HepG2 (cell line): ENCODE measurements around the gene GSDMA. TPM values are rescaled to one million over a fixed set of nuclear protein-coding genes. Genes with fewer than 3 reads are reported as not detected.

ENCODE experiments used
- BRF2 ChIP-seq: sonication (generic); formaldehyde crosslinking; IDR thresholded peaks from 2 replicates; pipeline ENCODE4 v1.8.1; 2022; ENCODE audit warnings: mild to moderate bottlenecking, missing genetic modification reagents
- ELF1 ChIP-seq: sonication (generic); formaldehyde crosslinking; IDR thresholded peaks from 2 replicates; pipeline ENCODE4 v1.4.0; 2020; ENCODE audit warnings: missing genetic modification reagents
- GRHL1 ChIP-seq: sonication (generic); formaldehyde crosslinking; conservative IDR thresholded peaks from 2 replicates; pipeline ENCODE4 v1.8.0; 2022; ENCODE audit warnings: missing genetic modification reagents
- MTF2 ChIP-seq: sonication (generic); formaldehyde crosslinking; IDR thresholded peaks from 2 replicates; pipeline ENCODE4 v1.5.0; 2020; ENCODE audit warnings: missing genetic modification reagents, borderline replicate concordance
- NAIF1 ChIP-seq: sonication (generic); formaldehyde crosslinking; IDR thresholded peaks from 2 replicates; pipeline ENCODE4 v1.5.0; 2020; ENCODE audit warnings: mild to moderate bottlenecking, missing genetic modification reagents, borderline replicate concordance
- PLRG1 ChIP-seq: fragments of 450-650 bp; conservative IDR thresholded peaks from 2 replicates; pipeline ENCODE4 v1.6.1; 2016
- REL ChIP-seq: sonication (generic); formaldehyde crosslinking; conservative IDR thresholded peaks from 2 replicates; pipeline ENCODE4 v1.8.0; 2022; ENCODE audit warnings: mild to moderate bottlenecking, missing genetic modification reagents, moderate library complexity
- SMYD3 ChIP-seq: sonication (generic); formaldehyde crosslinking; IDR thresholded peaks from 2 replicates; pipeline ENCODE4 v1.8.1; 2023; ENCODE audit warnings: mild to moderate bottlenecking, missing genetic modification reagents
- SUZ12 ChIP-seq: fragments of 150-350 bp; IDR thresholded peaks from 2 replicates; pipeline ENCODE4 v1.6.1; 2014; ENCODE audit warnings: low read depth, low read length
- TBL1XR1 ChIP-seq: fragments of 150-350 bp; IDR thresholded peaks from 2 replicates; pipeline ENCODE4 v1.6.1; 2014; ENCODE audit warnings: borderline replicate concordance, low read length; ENCODE audit not compliant: partially characterized antibody
- TEAD3 ChIP-seq: optimal IDR thresholded peaks from 2 replicates; pipeline ENCODE3; 2016; ENCODE audit warnings: borderline replicate concordance
- YY1 ChIP-seq: IDR thresholded peaks from 2 replicates; pipeline ENCODE4 v1.6.1; 2011; ENCODE audit warnings: low read length, low read depth, moderate library complexity, mild to moderate bottlenecking; ENCODE audit not compliant: insufficient read depth, insufficient replicate concordance
- ZC3H13 ChIP-seq: sonication (generic); formaldehyde crosslinking; IDR thresholded peaks from 2 replicates; pipeline ENCODE4 v1.8.1; 2023; ENCODE audit warnings: mild to moderate bottlenecking, missing genetic modification reagents, moderate library complexity
- ZFP82 ChIP-seq: sonication (generic); formaldehyde crosslinking; IDR thresholded peaks from 2 replicates; pipeline ENCODE4 v1.5.1; 2020; ENCODE audit warnings: mild to moderate bottlenecking, missing genetic modification reagents, borderline replicate concordance
- ZMYM3 ChIP-seq: sonication (generic); formaldehyde crosslinking; IDR thresholded peaks from 2 replicates; pipeline ENCODE4 v1.5.1; 2020; ENCODE audit warnings: mild to moderate bottlenecking, missing genetic modification reagents
- ZNF331 ChIP-seq: sonication (generic); formaldehyde crosslinking; IDR thresholded peaks from 2 replicates; pipeline ENCODE4 v1.4.0; 2020; ENCODE audit warnings: missing genetic modification reagents
- ZNF367 ChIP-seq: sonication (generic); formaldehyde crosslinking; IDR thresholded peaks from 2 replicates; pipeline ENCODE4 v1.4.0; 2020; ENCODE audit warnings: missing genetic modification reagents, borderline replicate concordance
- ZNF414 ChIP-seq: sonication (generic); formaldehyde crosslinking; IDR thresholded peaks from 2 replicates; pipeline ENCODE4 v1.5.0; 2020; ENCODE audit warnings: missing genetic modification reagents
- ZNF441 ChIP-seq: sonication (generic); formaldehyde crosslinking; IDR thresholded peaks from 2 replicates; pipeline ENCODE4 v1.7.0; 2021; ENCODE audit warnings: missing genetic modification reagents, borderline replicate concordance
- ZNF543 ChIP-seq: sonication (generic); formaldehyde crosslinking; IDR thresholded peaks from 2 replicates; pipeline ENCODE4 v1.4.0; 2020; ENCODE audit warnings: mild to moderate bottlenecking, missing genetic modification reagents
- ZNF816 ChIP-seq: sonication (generic); formaldehyde crosslinking; IDR thresholded peaks from 2 replicates; pipeline ENCODE4 v1.8.0; 2022; ENCODE audit warnings: missing genetic modification reagents, mild to moderate bottlenecking, borderline replicate concordance
- polyA plus RNA-seq, 8 experiments: library from polyadenylated mRNA; depleted of rRNA in 3 of 8; stranded (reverse) in 7 of 8; unstranded in 1 of 8; fragments of >200 nt; fragmentation: Illumina TruSeq in 4 of 8; extraction: Trizol in 4 of 8; gene quantifications; 2 replicates each; pipeline versions ENCODE4 v1.2.1 to v1.2.3, GENCODE V29; 2011 to 2016; ENCODE audit warnings: low read depth in 4 of 8, missing spikeins in 1 of 8, mixed read lengths in 1 of 8; ENCODE audit not compliant: insufficient read depth in 1 of 8
- total RNA-seq, 5 experiments: library from RNA; depleted of rRNA; stranded (reverse); fragments of >200 nt; fragmentation: Illumina TruSeq; extraction: Trizol; gene quantifications; 2 replicates each; pipeline ENCODE4 v1.2.3, GENCODE V29; 2016; ENCODE audit warnings: low read depth in 1 of 5
- TF ChIP-seq, protein P1 (sequence below): sonication (generic); formaldehyde crosslinking; IDR thresholded peaks from 2 replicates; pipeline ENCODE4 v1.8.0; 2022; ENCODE audit warnings: missing genetic modification reagents, mild to moderate bottlenecking, moderate library complexity, borderline replicate concordance
- TF ChIP-seq, protein P2 (sequence below): sonication (generic); formaldehyde crosslinking; IDR thresholded peaks from 2 replicates; pipeline ENCODE4 v1.5.0; 2020; ENCODE audit warnings: missing genetic modification reagents

GSDMA gene
- total and polyA plus RNA-seq, 2 of the 13 experiments (the other 11 are each of a cell fraction or from before 2014, with no cell fraction given) = not detected

- no peak for TF ChIP-seq PLRG1
- TF ChIP-seq ZNF816 = peak; percentile 90; the same call in 1 of the 2 replicates
- TF ChIP-seq ZNF543 = peak; percentile 84
- TF ChIP-seq ZMYM3 (CRISPR knock-in tag) = peak; percentile 78
- TF ChIP-seq, protein P1, sequence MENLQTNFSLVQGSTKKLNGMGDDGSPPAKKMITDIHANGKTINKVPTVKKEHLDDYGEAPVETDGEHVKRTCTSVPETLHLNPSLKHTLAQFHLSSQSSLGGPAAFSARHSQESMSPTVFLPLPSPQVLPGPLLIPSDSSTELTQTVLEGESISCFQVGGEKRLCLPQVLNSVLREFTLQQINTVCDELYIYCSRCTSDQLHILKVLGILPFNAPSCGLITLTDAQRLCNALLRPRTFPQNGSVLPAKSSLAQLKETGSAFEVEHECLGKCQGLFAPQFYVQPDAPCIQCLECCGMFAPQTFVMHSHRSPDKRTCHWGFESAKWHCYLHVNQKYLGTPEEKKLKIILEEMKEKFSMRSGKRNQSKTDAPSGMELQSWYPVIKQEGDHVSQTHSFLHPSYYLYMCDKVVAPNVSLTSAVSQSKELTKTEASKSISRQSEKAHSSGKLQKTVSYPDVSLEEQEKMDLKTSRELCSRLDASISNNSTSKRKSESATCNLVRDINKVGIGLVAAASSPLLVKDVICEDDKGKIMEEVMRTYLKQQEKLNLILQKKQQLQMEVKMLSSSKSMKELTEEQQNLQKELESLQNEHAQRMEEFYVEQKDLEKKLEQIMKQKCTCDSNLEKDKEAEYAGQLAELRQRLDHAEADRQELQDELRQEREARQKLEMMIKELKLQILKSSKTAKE (CRISPR knock-in tag) = peak; percentile 98
- no peak for TF ChIP-seq MTF2
- no peak for TF ChIP-seq ZNF367 (CRISPR knock-in tag)
- TF ChIP-seq ZNF331 (CRISPR knock-in tag) = peak; percentile 92
- no peak for TF ChIP-seq GRHL1
- peak; percentile 96 for TF ChIP-seq ZC3H13 (CRISPR knock-in tag)
- TF ChIP-seq ELF1 = peak; percentile 80
- TF ChIP-seq TBL1XR1 = peak; percentile 43
- TF ChIP-seq NAIF1 (CRISPR knock-in tag) = peak; percentile 82; the same call in 1 of the 2 replicates
- no peak; the same call in 1 of the 2 replicates for TF ChIP-seq ZFP82 (CRISPR knock-in tag)
- peak; percentile 90 for TF ChIP-seq TEAD3 (CRISPR knock-in tag)
- TF ChIP-seq, protein P2, sequence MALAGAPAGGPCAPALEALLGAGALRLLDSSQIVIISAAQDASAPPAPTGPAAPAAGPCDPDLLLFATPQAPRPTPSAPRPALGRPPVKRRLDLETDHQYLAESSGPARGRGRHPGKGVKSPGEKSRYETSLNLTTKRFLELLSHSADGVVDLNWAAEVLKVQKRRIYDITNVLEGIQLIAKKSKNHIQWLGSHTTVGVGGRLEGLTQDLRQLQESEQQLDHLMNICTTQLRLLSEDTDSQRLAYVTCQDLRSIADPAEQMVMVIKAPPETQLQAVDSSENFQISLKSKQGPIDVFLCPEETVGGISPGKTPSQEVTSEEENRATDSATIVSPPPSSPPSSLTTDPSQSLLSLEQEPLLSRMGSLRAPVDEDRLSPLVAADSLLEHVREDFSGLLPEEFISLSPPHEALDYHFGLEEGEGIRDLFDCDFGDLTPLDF = no peak
- peak; percentile 85 for TF ChIP-seq REL
- TF ChIP-seq BRF2 (CRISPR knock-in tag) = peak; percentile 81; the same call in 1 of the 2 replicates
- peak; percentile 92 for TF ChIP-seq ZNF441 (CRISPR knock-in tag)
- peak; percentile 98 for TF ChIP-seq SMYD3
- peak; percentile 30 for TF ChIP-seq YY1
- no peak for TF ChIP-seq SUZ12
- TF ChIP-seq ZNF414 = peak; percentile 98
Measured at GRCh38 chr17:39923836-39924690, 38.7 kb upstream of the GSDMA start (continued).
